ENCODE data around the gene ARHGAP11A. TPM values are rescaled to one million over a fixed set of nuclear protein-coding genes. Genes with fewer than 3 reads are reported as not detected.

Gene ARHGAP11A
- total RNA-seq, 1 experiment from 2014 or later = 126 TPM

DNA sequence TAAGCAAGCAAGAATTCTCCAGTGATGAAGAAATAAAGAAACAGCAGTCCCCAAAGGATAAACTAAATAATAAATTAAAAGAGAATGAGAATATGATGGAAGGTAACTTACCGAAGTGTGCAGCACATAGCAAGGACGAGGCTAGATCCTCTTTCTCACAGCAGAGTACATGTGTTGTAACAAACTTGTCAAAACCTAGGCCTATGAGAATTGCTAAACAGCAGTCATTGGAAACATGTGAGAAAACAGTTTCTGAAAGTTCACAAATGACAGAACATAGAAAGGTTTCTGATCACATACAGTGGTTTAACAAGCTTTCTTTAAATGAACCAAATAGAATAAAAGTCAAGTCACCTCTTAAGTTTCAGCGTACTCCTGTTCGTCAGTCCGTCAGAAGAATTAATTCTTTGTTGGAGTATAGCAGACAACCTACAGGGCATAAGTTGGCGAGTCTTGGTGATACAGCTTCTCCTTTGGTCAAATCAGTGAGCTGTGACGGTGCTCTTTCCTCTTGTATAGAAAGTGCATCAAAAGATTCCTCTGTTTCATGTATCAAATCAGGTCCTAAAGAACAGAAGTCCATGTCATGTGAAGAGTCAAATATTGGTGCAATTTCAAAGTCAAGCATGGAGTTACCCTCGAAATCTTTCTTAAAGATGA, 21.7 kb downstream of the ARHGAP11A start:
- no peaks in the 10 kb centered on the region for H3K36me3 ChIP-seq (ENCODE audit: control insufficient read depth, insufficient read depth, low read length)
- H3K9me3 ChIP-seq = no peaks in the 10 kb centered on the region; the same call in 1 of the 2 replicates
- H3K27me3 ChIP-seq (replicated peaks; ENCODE audit: control insufficient read depth, insufficient read depth, low read length) = no peaks in the 10 kb centered on the region
- ChIA-PET CTCF (no interaction called here), POLR2A (no interaction called here)
- H3K27ac Mint-ChIP-seq (ENCODE audit: unreplicated experiment) = no peak overlapping the region
- no peak overlapping the region for H3K4me3 ChIP-seq (ENCODE audit: low read depth, low read length)
- no peak for DNase-seq
- no peaks in the 10 kb centered on the region for H3K27me3 Mint-ChIP-seq (ENCODE audit: insufficient read depth, unreplicated experiment)
- TF ChIP-seq, protein P1, sequence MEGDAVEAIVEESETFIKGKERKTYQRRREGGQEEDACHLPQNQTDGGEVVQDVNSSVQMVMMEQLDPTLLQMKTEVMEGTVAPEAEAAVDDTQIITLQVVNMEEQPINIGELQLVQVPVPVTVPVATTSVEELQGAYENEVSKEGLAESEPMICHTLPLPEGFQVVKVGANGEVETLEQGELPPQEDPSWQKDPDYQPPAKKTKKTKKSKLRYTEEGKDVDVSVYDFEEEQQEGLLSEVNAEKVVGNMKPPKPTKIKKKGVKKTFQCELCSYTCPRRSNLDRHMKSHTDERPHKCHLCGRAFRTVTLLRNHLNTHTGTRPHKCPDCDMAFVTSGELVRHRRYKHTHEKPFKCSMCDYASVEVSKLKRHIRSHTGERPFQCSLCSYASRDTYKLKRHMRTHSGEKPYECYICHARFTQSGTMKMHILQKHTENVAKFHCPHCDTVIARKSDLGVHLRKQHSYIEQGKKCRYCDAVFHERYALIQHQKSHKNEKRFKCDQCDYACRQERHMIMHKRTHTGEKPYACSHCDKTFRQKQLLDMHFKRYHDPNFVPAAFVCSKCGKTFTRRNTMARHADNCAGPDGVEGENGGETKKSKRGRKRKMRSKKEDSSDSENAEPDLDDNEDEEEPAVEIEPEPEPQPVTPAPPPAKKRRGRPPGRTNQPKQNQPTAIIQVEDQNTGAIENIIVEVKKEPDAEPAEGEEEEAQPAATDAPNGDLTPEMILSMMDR (IDR thresholded peaks at IDR 0.05; ENCODE audit: insufficient read depth in 1 of 2, low read depth in 1 of 2, low read length in 1 of 2, severe bottlenecking in 1 of 2, unreplicated experiment in 1 of 2) = no peak
- H3K4me1 Mint-ChIP-seq (ENCODE audit: low read depth, unreplicated experiment) = no peaks in the 10 kb centered on the region
- H3K9me3 Mint-ChIP-seq (ENCODE audit: unreplicated experiment) = no peaks in the 10 kb centered on the region
- H3K36me3 Mint-ChIP-seq (ENCODE audit: insufficient read depth, unreplicated experiment) = peaks cover 63% of the 10 kb centered on the region
- H3K4me1 ChIP-seq = no peaks in the 10 kb centered on the region; the same call in 1 of the 2 replicates
- intact Hi-C loops (cut with micrococcal nuclease; ENCODE audit: unreplicated experiment) = no loop called here
- no peak overlapping the region for H3K4me3 Mint-ChIP-seq (ENCODE audit: unreplicated experiment)
- BruUV-seq (replicated peaks) = TSS peak; percentile 26

GRCh38 chr15:32637704-32638103, 22.4 kb downstream of the ARHGAP11A start:
- Mint-ChIP-seq H3K36me3 (ENCODE audit: insufficient read depth, unreplicated experiment) (peaks cover 64% of the 10 kb centered on the region), H3K9me3 (ENCODE audit: unreplicated experiment) (no peaks in the 10 kb centered on the region), H3K27ac (ENCODE audit: unreplicated experiment) (no peak overlapping the region), H3K4me1 (ENCODE audit: low read depth, unreplicated experiment) (no peaks in the 10 kb centered on the region), H3K27me3 (ENCODE audit: insufficient read depth, unreplicated experiment) (no peaks in the 10 kb centered on the region), H3K4me3 (ENCODE audit: unreplicated experiment) (no peak overlapping the region)
- intact Hi-C loops (cut with micrococcal nuclease; ENCODE audit: unreplicated experiment) = no loop called here
- no TSS peak for BruUV-seq (replicated peaks)
- CTCF ChIA-PET = no interaction called here
- Histone ChIP-seq H3K27me3 (replicated peaks; ENCODE audit: control insufficient read depth, insufficient read depth, low read length) (no peaks in the 10 kb centered on the region), H3K36me3 (ENCODE audit: control insufficient read depth, insufficient read depth, low read length) (no peaks in the 10 kb centered on the region), H3K4me3 (ENCODE audit: low read depth, low read length) (no peak overlapping the region), H3K4me1 (no peaks in the 10 kb centered on the region; the same call in 1 of the 2 replicates), H3K9me3 (no peaks in the 10 kb centered on the region; the same call in 1 of the 2 replicates)
- POLR2A ChIA-PET = no interaction called here
- TF ChIP-seq, protein P1 (IDR thresholded peaks at IDR 0.05; ENCODE audit: insufficient read depth in 1 of 2, low read depth in 1 of 2, low read length in 1 of 2, severe bottlenecking in 1 of 2, unreplicated experiment in 1 of 2) = no peak
- no peak for DNase-seq

GRCh38 chr15:32641517-32642059, 26.3 kb downstream of the ARHGAP11A start, which contains the start of gene SCG5:
SCG5 (plus strand) TSS chr15:32641710; CDS start chr15:32643593, 1,883 bp downstream.
- no peak within 1 kb of the TSS for H3K27ac Mint-ChIP-seq (ENCODE audit: unreplicated experiment)
- ChIA-PET POLR2A (no interaction called here), CTCF (no interaction called here)
- no peaks in the 10 kb centered on the region for H3K9me3 Mint-ChIP-seq (ENCODE audit: unreplicated experiment)
- no peaks in the 10 kb centered on the region for H3K36me3 ChIP-seq (ENCODE audit: control insufficient read depth, insufficient read depth, low read length)
- no peak within 1 kb of the TSS for H3K4me3 ChIP-seq (ENCODE audit: low read depth, low read length)
- H3K36me3 Mint-ChIP-seq (ENCODE audit: insufficient read depth, unreplicated experiment) = peaks cover 36% of the 10 kb centered on the region
- TF ChIP-seq, protein P1 (IDR thresholded peaks at IDR 0.05; ENCODE audit: insufficient read depth in 1 of 2, low read depth in 1 of 2, low read length in 1 of 2, severe bottlenecking in 1 of 2, unreplicated experiment in 1 of 2) = no peak
- no TSS peak for BruUV-seq (replicated peaks)
- no peaks in the 10 kb centered on the region; the same call in 1 of the 2 replicates for H3K9me3 ChIP-seq
- intact Hi-C loops (cut with micrococcal nuclease; ENCODE audit: unreplicated experiment) = no loop called here
- no peak within 1 kb of the TSS for H3K4me3 Mint-ChIP-seq (ENCODE audit: unreplicated experiment)
- H3K27me3 ChIP-seq (replicated peaks; ENCODE audit: control insufficient read depth, insufficient read depth, low read length) = no peaks in the 10 kb centered on the region
- H3K27me3 Mint-ChIP-seq (ENCODE audit: insufficient read depth, unreplicated experiment) = no peaks in the 10 kb centered on the region
- no peak for DNase-seq
- H3K4me1 Mint-ChIP-seq (ENCODE audit: low read depth, unreplicated experiment) = no peaks in the 10 kb centered on the region
- no peaks in the 10 kb centered on the region for H3K4me1 ChIP-seq

All from Caco-2 (cell line).